Astrocyte (in vitro differentiated cells and primary cell): ENCODE measurements around the gene HLX. TPM values are rescaled to one million over a fixed set of nuclear protein-coding genes. Genes with fewer than 3 reads are reported as not detected.
A peak's percentile ranks its signal among the peaks of the same experiment; 100 is the strongest.

Experiments
- DNase-seq: peaks from one replicate; pipeline ENCODE4 v3.0.0-alpha.2; 2010; ENCODE audit warnings: low read depth
- FAIRE-seq: peaks from 2 replicates; lab custom pipeline; 2011; peaks lifted over from hg19 to GRCh38; lab: Jason Lieb, UNC
- H2AFZ ChIP-seq: 2 replicates; pipeline ENCODE4 v1.6.0; 2012; ENCODE audit warnings: low read depth, low read length, inconsistent platforms
- H3K27ac ChIP-seq: 2 replicates; pipeline ENCODE4 v1.5.1; 2011; ENCODE audit warnings: low read depth, low read length, inconsistent platforms
- H3K27me3 ChIP-seq: 2 replicates; pipeline ENCODE4 v1.6.0; 2011; ENCODE audit warnings: low read length, inconsistent platforms; ENCODE audit not compliant: insufficient read depth
- H3K36me3 ChIP-seq: 2 replicates; pipeline ENCODE4 v1.5.1; 2011; ENCODE audit warnings: low read length, inconsistent platforms; ENCODE audit not compliant: insufficient read depth
- H3K4me1 ChIP-seq: 2 replicates; pipeline ENCODE4 v1.5.1; 2011; ENCODE audit warnings: low read length, inconsistent platforms; ENCODE audit not compliant: insufficient read depth
- H3K4me2 ChIP-seq: 2 replicates; pipeline ENCODE4 v1.6.0; 2012; ENCODE audit warnings: low read length, inconsistent platforms
- H3K4me3 ChIP-seq: 2 replicates; pipeline ENCODE4 v1.5.1; 2011; ENCODE audit warnings: low read depth, mild to moderate bottlenecking, low read length, inconsistent platforms; ENCODE audit not compliant: insufficient read depth
- H3K79me2 ChIP-seq: 2 replicates; pipeline ENCODE4 v1.6.0; 2012; ENCODE audit warnings: mild to moderate bottlenecking, low read length, inconsistent platforms; ENCODE audit not compliant: insufficient read depth
- H3K9ac ChIP-seq: 2 replicates; pipeline ENCODE4 v1.6.0; 2012; ENCODE audit warnings: mild to moderate bottlenecking, low read length, inconsistent platforms
- H3K9me3 ChIP-seq: 2 replicates; pipeline ENCODE4 v1.5.1; 2012; ENCODE audit warnings: low read depth, mild to moderate bottlenecking, low read length, inconsistent platforms; ENCODE audit not compliant: insufficient read depth
- H4K20me1 ChIP-seq: 2 replicates; pipeline ENCODE4 v1.6.0; 2012; ENCODE audit warnings: low read length, inconsistent platforms; ENCODE audit not compliant: insufficient read depth
- H3K27ac Mint-ChIP-seq: one replicate; pipeline ENCODE4 v1.8.0; 2021; ENCODE audit warnings: mild to moderate bottlenecking, mixed read lengths; ENCODE audit not compliant: unreplicated experiment
- H3K27me3 Mint-ChIP-seq: one replicate; pipeline ENCODE4 v1.8.0; 2021; ENCODE audit warnings: low read depth, mixed read lengths; ENCODE audit not compliant: unreplicated experiment
- H3K36me3 Mint-ChIP-seq: one replicate; pipeline ENCODE4 v1.8.0; 2021; ENCODE audit warnings: low read depth, mixed read lengths; ENCODE audit not compliant: unreplicated experiment
- H3K4me1 Mint-ChIP-seq: one replicate; pipeline ENCODE4 v1.8.0; 2021; ENCODE audit warnings: low read depth, mixed read lengths; ENCODE audit not compliant: unreplicated experiment
- H3K4me3 Mint-ChIP-seq: one replicate; pipeline ENCODE4 v1.8.0; 2021; ENCODE audit warnings: mild to moderate bottlenecking, moderate library complexity, mixed read lengths; ENCODE audit not compliant: unreplicated experiment
- H3K9me3 Mint-ChIP-seq: one replicate; pipeline ENCODE4 v1.8.0; 2021; ENCODE audit warnings: mild to moderate bottlenecking, mixed read lengths; ENCODE audit not compliant: unreplicated experiment
- EZH2 ChIP-seq: IDR thresholded peaks from 2 replicates; pipeline ENCODE4 v1.6.1; 2012; ENCODE audit warnings: mild to moderate bottlenecking, low read length, inconsistent platforms; ENCODE audit not compliant: insufficient read depth
- total RNA-seq: library from RNA; stranded (reverse); gene quantifications from 2 replicates; pipeline ENCODE4 v1.2.1, GENCODE V29; 2021
- TF ChIP-seq, protein P1 (sequence below): IDR thresholded peaks from 2 replicates; pipeline ENCODE4 v1.5.1; 2011; ENCODE audit warnings: low read depth, mild to moderate bottlenecking, inconsistent platforms, low read length, moderate library complexity; ENCODE audit not compliant: insufficient read depth

The HLX gene
- total RNA-seq, 1 donor from 2014 or later = 1.4 TPM

DNA sequence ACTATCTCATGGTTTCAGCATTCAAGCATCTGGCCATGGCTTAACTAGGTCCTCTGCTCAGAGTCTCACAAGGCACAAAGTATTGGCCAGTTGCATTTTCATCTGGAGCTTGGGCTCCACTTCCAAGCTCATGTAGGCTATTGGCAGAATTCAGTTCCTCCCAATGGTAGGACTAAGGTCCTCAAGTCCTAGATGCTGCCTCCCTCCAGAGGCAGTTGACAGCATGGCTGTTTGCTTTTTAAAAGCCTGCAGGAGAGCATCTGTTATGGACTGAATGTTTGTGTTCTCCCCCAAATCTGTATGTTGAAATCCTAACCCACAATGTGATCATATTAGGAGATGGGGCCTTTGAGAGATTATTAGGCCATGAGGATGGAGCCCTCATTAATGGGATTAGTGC, 38.0 kb upstream of the HLX start:
- no peaks in the 10 kb centered on the region for H3K27me3 Mint-ChIP-seq
- Histone ChIP-seq H3K4me1 (no peaks in the 10 kb centered on the region), H3K36me3 (no peaks in the 10 kb centered on the region), H4K20me1 (no peaks in the 10 kb centered on the region), H2AFZ (no peak overlapping the region), H3K4me3 (no peak overlapping the region), H3K79me2 (no peaks in the 10 kb centered on the region), H3K4me2 (no peak overlapping the region), H3K27ac (no peak overlapping the region), H3K9ac (no peak overlapping the region), H3K27me3 (no peaks in the 10 kb centered on the region), H3K9me3 (no peaks in the 10 kb centered on the region)
- no peaks in the 10 kb centered on the region for H3K9me3 Mint-ChIP-seq
- H3K4me1 Mint-ChIP-seq = no peaks in the 10 kb centered on the region
- FAIRE-seq (no peak), DNase-seq (no peak)
- TF ChIP-seq, protein P1, sequence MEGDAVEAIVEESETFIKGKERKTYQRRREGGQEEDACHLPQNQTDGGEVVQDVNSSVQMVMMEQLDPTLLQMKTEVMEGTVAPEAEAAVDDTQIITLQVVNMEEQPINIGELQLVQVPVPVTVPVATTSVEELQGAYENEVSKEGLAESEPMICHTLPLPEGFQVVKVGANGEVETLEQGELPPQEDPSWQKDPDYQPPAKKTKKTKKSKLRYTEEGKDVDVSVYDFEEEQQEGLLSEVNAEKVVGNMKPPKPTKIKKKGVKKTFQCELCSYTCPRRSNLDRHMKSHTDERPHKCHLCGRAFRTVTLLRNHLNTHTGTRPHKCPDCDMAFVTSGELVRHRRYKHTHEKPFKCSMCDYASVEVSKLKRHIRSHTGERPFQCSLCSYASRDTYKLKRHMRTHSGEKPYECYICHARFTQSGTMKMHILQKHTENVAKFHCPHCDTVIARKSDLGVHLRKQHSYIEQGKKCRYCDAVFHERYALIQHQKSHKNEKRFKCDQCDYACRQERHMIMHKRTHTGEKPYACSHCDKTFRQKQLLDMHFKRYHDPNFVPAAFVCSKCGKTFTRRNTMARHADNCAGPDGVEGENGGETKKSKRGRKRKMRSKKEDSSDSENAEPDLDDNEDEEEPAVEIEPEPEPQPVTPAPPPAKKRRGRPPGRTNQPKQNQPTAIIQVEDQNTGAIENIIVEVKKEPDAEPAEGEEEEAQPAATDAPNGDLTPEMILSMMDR = no peak
- no peak for TF ChIP-seq EZH2
- H3K4me3 Mint-ChIP-seq = no peak overlapping the region
- no peaks in the 10 kb centered on the region for H3K36me3 Mint-ChIP-seq
- H3K27ac Mint-ChIP-seq = no peak overlapping the region

DNA sequence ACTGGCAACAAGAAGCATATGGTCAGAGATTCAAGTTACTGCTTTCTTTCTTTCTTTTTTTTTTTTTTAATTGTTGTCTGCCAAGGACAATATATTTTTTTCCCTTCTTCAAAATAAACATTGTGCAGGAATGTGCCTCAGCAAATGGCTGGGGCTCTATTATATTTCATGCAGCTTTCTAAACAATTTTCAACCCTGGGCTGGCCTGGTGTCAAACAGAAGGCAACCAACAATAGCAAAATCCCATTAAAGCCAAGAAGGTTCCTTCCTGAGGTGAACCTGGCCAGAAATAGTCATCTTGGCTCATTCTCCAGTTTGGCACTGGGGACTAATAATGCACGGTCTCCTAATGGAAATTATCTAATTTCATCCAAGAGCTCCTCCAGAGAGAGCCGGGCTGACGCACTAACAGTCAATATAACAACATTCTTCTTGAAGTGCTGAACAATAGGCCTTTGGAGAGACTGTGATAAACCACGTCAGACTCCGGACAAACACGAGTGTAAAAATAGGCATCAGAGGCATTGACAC, 35.7 kb upstream of the HLX start:
- DNase-seq (peak; percentile 16), FAIRE-seq (no peak)
- no peak for TF ChIP-seq EZH2
- TF ChIP-seq, protein P1 = no peak
- Histone ChIP-seq H3K36me3 (no peaks in the 10 kb centered on the region), H3K27me3 (no peaks in the 10 kb centered on the region), H3K4me2 (no peak overlapping the region), H3K4me3 (no peak overlapping the region), H4K20me1 (no peaks in the 10 kb centered on the region), H3K79me2 (no peaks in the 10 kb centered on the region), H3K4me1 (no peaks in the 10 kb centered on the region), H3K27ac (no peak overlapping the region), H2AFZ (no peak overlapping the region), H3K9me3 (no peaks in the 10 kb centered on the region), H3K9ac (no peak overlapping the region)
- Mint-ChIP-seq H3K36me3 (no peaks in the 10 kb centered on the region), H3K27ac (no peak overlapping the region), H3K27me3 (no peaks in the 10 kb centered on the region), H3K9me3 (no peaks in the 10 kb centered on the region), H3K4me1 (no peaks in the 10 kb centered on the region), H3K4me3 (no peak overlapping the region)

DNA sequence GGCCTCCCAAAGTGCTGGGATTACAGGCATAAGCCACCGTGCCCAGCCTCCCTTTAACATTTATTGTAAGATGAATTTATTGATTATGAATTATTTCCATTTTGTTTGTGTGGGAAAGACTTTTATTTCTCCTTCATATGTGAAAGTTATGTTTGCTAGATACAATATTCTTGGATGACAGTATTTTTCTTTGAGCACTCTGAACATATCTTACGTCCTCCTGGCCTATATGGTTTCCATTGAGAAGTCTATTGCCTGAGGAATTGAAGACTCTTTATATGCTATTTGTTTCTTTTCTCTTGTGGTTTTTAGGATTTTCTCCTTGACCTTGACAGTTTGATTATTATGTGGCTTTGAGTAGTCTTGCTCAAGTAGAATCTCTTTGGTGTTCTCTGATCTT, 26.8 kb upstream of the HLX start:
- no peaks in the 10 kb centered on the region for H3K36me3 ChIP-seq
- H3K27me3 ChIP-seq = no peaks in the 10 kb centered on the region
- no peaks in the 10 kb centered on the region for H3K79me2 ChIP-seq
- no peak overlapping the region for H3K27ac Mint-ChIP-seq
- H3K27ac ChIP-seq = no peak overlapping the region
- no peaks in the 10 kb centered on the region for H3K4me1 Mint-ChIP-seq
- no peak overlapping the region for H2AFZ ChIP-seq
- H3K27me3 Mint-ChIP-seq = no peaks in the 10 kb centered on the region
- no peak overlapping the region for H3K4me2 ChIP-seq
- H3K9me3 Mint-ChIP-seq = peaks cover 2% of the 10 kb centered on the region
- H3K36me3 Mint-ChIP-seq = no peaks in the 10 kb centered on the region
- no peaks in the 10 kb centered on the region for H3K9me3 ChIP-seq
- H3K4me3 ChIP-seq = no peak overlapping the region
- no peaks in the 10 kb centered on the region for H3K4me1 ChIP-seq
- FAIRE-seq (no peak), DNase-seq (no peak)
- no peak overlapping the region for H3K4me3 Mint-ChIP-seq
- H4K20me1 ChIP-seq = no peaks in the 10 kb centered on the region
- H3K9ac ChIP-seq = no peak overlapping the region
- TF ChIP-seq, protein P1 = no peak
- TF ChIP-seq EZH2 = no peak
